ENCODE data around the gene SLAMF6.
"Not testable (repeated sequence)": the region's sequence is repeated elsewhere in the genome, so short reads cannot be mapped to it uniquely, and the experiment has no call there.

Gene SLAMF6

DNA sequence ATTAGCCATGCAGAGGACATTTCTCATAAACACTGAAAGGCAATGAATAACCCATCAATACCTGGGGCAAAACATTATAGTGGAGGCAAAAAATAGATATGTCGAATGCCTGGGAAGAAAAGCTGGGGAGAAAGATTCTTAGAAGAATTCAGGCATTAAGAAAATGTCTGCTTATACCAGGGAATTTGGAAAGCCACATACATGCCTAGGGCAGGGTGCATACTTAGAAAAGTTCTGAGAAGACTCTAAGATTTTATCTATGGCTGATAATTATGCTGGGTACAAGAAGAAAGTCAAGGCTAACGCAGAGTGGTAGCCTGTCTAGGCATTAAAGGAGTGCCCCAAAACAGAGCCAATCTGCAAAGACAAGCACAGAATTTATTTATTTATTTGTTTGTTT is 18.4 kb downstream of the SLAMF6 start:
- DNase-seq (ENCODE audit: low read depth) = no peak

GRCh38 chr1:160503087-160503486 is 20.0 kb downstream of the SLAMF6 start:
- DNase-seq (ENCODE audit: low read depth) = no peak

GRCh38 chr1:160500321-160500990 is 22.6 kb downstream of the SLAMF6 start:
- DNase-seq (ENCODE audit: low read depth) = no peak

- DNase-seq (ENCODE audit: low read depth) = no peak
These were observed 23.4 kb downstream of the SLAMF6 start for GRCh38 chr1:160499631-160500030.

DNA sequence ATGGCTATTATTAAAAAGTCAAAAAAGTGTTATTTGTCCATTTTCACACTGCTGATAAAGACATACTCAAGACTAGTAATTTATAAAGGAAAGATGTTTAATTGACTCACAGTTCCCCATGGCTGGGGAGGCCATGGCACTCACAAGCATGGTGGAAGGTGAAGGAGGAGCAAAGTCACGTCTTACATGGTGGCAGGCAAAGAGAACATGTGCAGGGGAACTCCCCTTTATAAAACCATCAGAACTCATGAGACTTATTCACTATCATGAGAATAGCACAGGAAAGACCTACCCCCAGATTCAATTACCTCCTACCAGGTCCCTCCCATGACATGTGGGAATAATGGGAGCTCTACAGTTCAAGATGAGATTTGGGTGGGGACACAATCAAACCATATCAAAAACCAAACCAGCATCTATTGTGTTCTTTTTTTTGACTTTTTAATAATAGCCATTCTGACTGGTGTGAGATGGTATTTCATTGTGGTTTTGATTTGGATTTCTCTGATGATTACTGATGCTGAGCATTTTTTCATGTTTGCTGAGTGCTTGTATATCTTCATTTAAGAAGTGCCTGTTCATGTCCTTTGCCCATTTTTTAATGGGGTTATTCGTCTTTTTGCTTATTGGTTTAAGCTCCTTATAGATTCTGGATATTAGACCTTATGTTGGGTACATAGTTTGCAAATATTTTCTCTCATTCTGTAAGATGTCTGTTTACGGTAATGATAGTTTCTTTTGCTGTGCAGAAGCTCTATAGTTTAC is 24.6 kb downstream of the SLAMF6 start:
- DNase-seq (ENCODE audit: low read depth) = not testable (repeated sequence)

- DNase-seq (ENCODE audit: low read depth) = no peak
These were observed 26.7 kb downstream of the SLAMF6 start for GRCh38 chr1:160496334-160496733.

DNA sequence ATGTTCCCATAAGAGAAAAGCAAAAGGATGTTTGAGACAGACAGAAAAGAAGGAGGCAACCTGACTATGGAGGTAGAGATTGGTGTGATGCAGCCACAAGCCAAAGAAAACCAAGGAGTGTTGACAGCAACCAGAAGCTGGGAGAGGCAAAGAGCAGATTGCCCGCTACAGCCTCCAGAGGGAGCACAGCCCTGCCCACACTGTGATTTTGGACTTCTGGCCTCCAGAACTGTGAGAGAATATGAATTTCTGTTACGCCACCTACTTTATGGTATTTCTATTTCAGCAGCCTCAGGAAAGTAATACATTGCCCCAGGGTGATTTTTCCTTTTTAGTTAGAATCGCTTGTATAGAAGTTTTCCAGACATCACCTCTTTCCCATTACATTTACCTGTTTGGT is 28.4 kb downstream of the SLAMF6 start:
- no peak for DNase-seq (ENCODE audit: low read depth)

- DNase-seq (ENCODE audit: low read depth) = no peak
These were observed 30.4 kb downstream of the SLAMF6 start for GRCh38 chr1:160492617-160493016.

- no peak for DNase-seq (ENCODE audit: low read depth)
These were observed 31.1 kb downstream of the SLAMF6 start for GRCh38 chr1:160491981-160492380.

- DNase-seq (ENCODE audit: low read depth) = no peak
These were observed 32.0 kb downstream of the SLAMF6 start for GRCh38 chr1:160491017-160491416.

DNA sequence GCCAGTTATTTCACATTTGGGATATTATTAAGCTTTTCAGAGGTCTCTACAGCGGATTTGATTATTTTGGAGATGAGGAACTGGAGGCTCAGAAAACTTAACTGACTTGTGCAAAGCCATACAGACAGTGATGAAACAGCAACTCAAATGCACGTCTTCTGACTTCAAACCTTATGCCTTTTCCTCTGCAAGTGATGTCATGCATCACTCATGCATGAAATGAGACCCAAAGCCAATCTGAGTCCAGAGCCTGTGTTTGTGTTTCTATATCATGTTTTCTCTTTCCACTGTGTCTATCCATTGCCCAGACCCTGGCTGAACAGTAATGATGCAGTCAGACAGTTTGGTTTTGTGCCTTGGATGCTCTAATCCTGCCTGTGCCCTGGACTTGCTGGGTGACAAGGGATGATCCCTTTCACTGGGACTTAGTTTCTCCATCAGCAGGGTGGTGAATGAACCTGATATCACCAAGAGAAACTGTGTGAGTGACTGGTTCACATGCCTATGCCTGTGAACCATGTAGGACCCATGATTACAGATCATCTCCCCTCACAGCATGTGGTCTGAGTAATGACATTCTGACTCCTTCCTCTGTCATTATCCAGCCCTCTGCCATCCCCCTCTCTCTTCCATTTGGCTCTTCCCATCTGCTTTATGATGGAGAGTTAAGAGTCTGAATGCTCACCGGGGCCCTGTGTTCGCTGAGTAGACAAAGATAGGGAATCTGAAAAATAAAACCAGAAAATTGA is 33.4 kb downstream of the SLAMF6 start:
- DNase-seq (ENCODE audit: low read depth) = no peak

GRCh38 chr1:160488347-160489058 is 34.6 kb downstream of the SLAMF6 start:
- DNase-seq (ENCODE audit: low read depth) = no peak

GRCh38 chr1:160486453-160486852 is 36.6 kb downstream of the SLAMF6 start:
- no peak for DNase-seq (ENCODE audit: low read depth)

DNA sequence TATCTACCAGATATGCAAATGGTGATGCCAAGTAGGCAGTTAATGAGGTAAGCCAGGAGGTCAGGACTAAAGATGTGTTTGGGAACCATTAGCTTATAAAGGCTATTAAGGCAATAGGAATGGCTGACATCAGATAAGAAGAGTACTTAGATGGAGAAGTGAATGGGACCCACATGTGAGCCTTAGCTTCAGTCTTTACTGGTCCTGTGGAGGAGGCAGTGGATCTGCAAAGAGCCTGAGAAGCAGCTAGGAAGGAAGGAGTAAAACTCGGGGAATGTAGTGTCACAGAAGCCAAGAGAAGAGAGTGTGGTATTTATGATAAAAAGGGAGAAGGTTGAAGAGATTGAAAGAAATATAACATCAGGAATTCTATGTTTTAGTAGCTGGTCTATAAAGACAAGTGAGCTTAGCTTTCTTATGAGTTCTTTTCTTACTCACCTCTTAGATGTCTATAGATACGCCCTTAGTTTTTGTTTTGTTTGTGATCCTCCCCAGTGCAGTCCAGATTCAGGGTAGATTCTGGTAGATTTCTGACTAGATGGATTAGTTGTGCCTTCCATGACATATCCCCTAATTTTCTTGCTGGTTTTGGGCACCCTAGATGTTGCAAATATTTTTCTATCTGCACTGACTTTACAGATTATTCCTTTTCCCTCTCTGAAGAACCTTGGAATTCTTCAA is 39.4 kb downstream of the SLAMF6 start:
- no peak for DNase-seq (ENCODE audit: low read depth)

- no peak for DNase-seq (ENCODE audit: low read depth)
These were observed 41.0 kb downstream of the SLAMF6 start for GRCh38 chr1:160481979-160482596.

DNA sequence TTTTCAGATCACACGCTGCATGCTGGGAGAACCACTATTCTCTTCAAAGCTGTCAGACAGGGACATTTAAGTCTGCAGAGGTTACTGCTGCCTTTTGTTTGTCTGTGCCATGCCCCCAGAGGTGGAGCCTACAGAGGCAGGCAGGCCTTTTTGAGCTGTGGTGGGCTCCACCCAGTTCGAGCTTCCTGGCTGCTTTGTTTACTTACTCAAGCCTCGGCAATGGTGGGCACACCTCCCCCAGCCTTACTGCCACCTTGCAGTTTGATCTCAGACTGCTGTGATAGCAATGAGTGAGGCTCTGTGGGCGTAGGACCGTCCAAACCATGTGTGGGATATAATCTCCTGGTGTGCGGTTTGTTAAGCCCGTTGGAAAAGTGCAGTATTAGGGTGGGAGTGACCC is 42.3 kb downstream of the SLAMF6 start:
- not testable (repeated sequence) for DNase-seq (ENCODE audit: low read depth)

DNA sequence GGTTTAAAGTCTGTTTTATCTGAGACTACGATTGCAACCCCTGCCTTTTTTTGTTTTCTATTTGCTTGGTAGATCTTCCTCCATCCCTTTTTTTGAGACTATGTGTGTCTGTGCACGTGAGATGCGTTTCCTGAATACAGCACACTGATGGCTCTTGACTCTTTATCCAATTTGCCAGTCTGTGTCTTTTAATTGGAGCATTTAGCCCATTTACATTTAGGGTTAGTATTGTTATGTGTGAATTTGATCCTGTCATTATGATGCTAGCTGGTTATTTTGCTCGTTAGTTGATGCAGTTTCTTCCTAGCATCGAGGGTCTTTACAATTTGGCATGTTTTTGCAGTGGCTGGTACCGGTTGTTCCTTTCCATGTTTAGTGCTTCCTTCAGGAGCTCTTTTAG is 44.0 kb downstream of the SLAMF6 start:
- not testable (repeated sequence) for DNase-seq (ENCODE audit: low read depth)

DNA sequence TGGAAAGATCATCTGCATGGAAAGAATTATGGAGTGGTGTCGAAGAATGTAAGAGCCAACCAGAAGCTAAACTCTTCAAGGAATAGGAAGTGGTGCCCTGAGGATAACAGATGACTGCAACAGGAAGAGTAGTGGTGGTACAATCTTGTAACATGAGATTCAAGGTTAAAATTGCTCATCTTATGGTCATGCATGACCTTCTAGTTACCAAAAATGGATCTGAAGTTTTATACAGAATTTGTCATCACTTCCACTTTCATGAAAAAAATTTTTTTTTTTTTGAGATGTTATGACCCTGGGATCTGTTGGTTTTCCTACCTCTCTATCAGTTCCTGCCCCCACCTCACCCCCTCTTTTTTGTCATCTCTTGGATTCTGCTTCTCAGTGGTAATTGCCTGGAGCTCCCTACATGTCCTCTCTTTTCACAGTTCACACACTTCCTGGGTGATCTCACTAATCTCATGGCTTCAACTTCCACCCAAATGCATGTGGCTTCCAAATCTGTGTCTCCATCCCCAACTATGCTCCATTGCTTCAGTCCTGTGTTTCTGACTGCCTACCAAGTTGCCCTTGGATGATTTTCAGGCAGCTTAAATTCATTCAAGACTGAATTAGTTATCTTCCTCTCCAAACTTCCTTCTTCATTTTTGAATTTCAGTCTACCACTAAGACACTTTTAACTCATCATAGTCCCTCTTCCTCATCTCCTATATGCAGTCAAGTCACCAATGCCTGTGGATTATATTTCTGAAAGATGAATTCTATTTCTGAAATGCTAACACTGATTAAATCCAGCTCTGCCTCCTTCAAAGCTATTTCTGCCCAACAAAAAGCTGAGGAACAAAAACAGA is 48.4 kb downstream of the SLAMF6 start:
- no peak for DNase-seq (ENCODE audit: low read depth)

- DNase-seq (ENCODE audit: low read depth) = no peak
These were observed 50.9 kb downstream of the SLAMF6 start for GRCh38 chr1:160472112-160472511.

DNA sequence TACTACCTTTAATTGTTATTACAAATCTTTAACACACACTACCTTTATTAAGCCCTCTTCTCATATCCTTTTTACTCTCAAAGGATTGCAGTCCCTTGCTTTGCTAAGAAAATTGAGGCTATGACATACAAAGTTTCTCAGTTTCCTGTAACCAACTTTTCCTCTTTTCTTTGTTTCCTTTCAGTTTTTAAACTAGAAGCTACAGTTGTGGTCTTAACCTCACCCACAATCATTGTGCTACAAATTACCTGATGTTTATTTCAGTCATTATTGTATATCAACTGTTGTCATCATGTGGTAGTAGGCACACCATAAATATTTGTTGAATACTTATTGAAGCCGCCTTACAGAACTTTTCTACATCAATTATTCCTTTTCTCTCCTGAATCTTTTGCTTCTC is 51.8 kb downstream of the SLAMF6 start:
- no peak for DNase-seq (ENCODE audit: low read depth)
